A549 treated with CORT108297 at 1 μM for 4 hours (cell line): Measurements from ENCODE around the gene NAP1L1. TPM values are rescaled to one million over a fixed set of nuclear protein-coding genes. Genes with fewer than 3 reads are reported as not detected.

ENCODE experiments used
- total RNA-seq: library from RNA; stranded (reverse); fragments of 200-300 nt; extraction: Qiagen RNA extraction; gene quantifications from 5 replicates; pipeline ENCODE4 v1.2.3, GENCODE V29; 2022

NAP1L1 gene, protein sequence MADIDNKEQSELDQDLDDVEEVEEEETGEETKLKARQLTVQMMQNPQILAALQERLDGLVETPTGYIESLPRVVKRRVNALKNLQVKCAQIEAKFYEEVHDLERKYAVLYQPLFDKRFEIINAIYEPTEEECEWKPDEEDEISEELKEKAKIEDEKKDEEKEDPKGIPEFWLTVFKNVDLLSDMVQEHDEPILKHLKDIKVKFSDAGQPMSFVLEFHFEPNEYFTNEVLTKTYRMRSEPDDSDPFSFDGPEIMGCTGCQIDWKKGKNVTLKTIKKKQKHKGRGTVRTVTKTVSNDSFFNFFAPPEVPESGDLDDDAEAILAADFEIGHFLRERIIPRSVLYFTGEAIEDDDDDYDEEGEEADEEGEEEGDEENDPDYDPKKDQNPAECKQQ
- 612 to 702 TPM (median 628 TPM) in 5 replicates for total RNA-seq

DNA sequence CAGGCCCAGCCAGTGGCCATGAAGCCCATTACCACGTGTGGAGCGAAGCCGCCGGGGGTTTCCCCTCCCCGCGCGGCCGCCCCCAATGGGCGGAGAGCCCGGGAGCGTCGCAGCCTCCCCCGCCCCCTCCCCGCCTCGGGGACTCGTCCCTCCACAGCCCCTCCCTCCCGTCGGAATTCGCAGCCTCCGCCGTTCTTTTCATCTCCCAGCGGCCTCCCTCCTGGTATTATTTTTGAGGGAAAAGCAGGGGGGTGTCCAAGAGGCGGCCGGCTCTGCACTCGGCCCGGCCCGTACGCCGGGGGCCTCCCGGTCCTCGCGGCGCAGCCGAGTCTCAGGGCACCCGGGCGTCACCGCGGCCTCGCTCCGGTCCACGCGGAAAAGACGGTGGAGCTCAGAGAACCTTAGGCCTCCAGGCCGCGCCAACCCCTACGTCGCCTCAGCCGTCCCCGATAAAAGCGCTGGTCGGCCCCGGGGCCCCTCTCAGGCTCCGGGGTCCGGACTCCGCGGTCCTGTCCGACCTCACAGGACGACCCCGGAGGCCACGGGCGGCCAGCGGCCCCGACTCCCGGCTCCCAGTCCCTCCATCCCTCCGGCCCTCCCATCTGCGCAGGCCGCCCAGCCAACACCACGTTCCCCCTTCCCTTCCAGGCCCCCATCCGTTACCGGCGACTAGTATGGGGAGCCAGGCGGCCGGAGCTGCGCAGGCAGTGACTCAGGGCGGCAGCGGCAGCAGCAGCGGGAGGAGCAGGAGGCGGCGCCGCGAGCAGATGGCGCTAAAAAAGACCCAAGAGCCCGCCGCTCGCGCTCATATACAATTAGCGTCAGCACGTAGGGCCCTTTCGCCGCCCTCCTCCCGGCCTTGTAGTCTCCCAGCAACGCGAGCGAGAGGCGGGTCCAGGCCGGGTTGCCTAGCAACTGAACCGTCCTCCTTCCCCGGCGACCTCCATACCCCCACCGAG lies at the start of gene NAP1L1:
Gene NAP1L1 (minus strand): TSS at position 782 of the 959 bp plus-strand sequence. CDS start 10,466 bp downstream, outside the sequence.

DNA sequence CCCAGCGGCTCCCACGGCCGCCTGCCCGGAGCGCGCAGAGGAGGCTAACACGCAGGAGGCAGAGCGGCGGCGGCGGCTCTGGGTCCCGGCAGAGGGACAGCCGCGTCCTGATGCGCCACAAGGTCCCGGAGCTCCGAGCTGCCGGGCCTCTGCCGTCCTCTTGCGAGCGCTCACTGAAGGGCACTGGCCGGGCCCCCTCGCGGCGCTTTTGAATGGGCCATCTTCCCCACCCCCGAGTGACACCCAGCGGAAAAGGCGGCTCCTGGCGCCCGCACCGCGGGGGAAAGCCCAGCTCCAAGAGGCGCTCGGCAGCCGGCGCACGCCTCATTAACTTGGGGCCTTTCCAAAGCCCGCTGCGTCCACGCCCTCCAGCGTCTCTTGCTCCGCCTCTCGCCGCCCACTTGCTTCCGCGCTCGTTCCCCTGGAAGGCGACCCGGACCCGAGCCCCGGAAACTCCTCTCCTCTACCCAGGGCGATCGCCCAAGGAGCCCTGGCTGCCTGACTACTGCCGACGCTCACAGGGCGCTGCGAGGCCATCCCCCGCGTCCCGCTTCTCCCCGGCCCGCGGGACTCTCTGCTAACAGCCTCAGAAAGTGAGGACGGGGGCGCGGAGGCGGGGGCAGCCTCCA lies 53.0 kb downstream of the NAP1L1 start, which contains the start of gene PHLDA1:
Gene PHLDA1 (minus strand): TSS at position 363 of the 629 bp plus-strand sequence.

Other genes with a start within 250 kb of the NAP1L1 start
- 32.8 to 54.8 TPM (median 48.0 TPM) in 5 replicates for gene PHLDA1, start 52.9 kb downstream of the NAP1L1 start, total RNA-seq